MM.1S (cell line): ENCODE measurements around the gene HIBCH.

ENCODE experiments used
- DNase-seq: peaks from one replicate; pipeline ENCODE4 v3.0.0-alpha.2; 2015
- H2AFZ ChIP-seq: fragments of 300-600 bp; sonication (generic); 2 replicates; pipeline ENCODE4 v1.6.0; 2016; ENCODE audit warnings: antibody characterized with exemption, low read length
- H3F3A ChIP-seq: fragments of 300-600 bp; sonication (generic); 2 replicates; pipeline ENCODE4 v1.6.1; 2016; ENCODE audit warnings: mild to moderate bottlenecking, antibody characterized with exemption, low read length, moderate library complexity, mixed read lengths; ENCODE audit not compliant: insufficient read depth
- H3K27ac ChIP-seq: fragments of 300-600 bp; sonication (generic); 2 replicates; pipeline ENCODE4 v1.5.1; 2016; ENCODE audit warnings: mild to moderate bottlenecking, low read length
- H3K27me3 ChIP-seq: fragments of 300-600 bp; sonication (generic); replicated peaks from 2 replicates; pipeline ENCODE4 v1.6.0; 2016; ENCODE audit warnings: low read length; ENCODE audit not compliant: insufficient read depth
- H3K36me3 ChIP-seq: fragments of 300-600 bp; sonication (generic); replicated peaks from 2 replicates; pipeline ENCODE4 v1.6.1; 2016; ENCODE audit warnings: mild to moderate bottlenecking, low read length, mixed read lengths; ENCODE audit not compliant: insufficient read depth
- H3K4me1 ChIP-seq: fragments of 300-600 bp; sonication (generic); 2 replicates; pipeline ENCODE4 v1.6.1; 2016; ENCODE audit warnings: low read length, mixed read lengths
- H3K4me2 ChIP-seq: fragments of 300-600 bp; sonication (generic); 2 replicates; pipeline ENCODE4 v1.6.0; 2016; ENCODE audit warnings: low read depth, low read length
- H3K4me3 ChIP-seq: fragments of 300-600 bp; sonication (generic); 2 replicates; pipeline ENCODE4 v1.5.1; 2016; ENCODE audit warnings: low read length, mixed read lengths
- H3K79me2 ChIP-seq: fragments of 300-600 bp; sonication (generic); 2 replicates; pipeline ENCODE4 v1.6.1; 2016; ENCODE audit warnings: mixed run types, low read length, mixed read lengths
- H3K9ac ChIP-seq: fragments of 300-600 bp; sonication (generic); 2 replicates; pipeline ENCODE4 v1.6.1; 2016; ENCODE audit warnings: low read length, mixed read lengths
- H3K9me2 ChIP-seq: fragments of 300-600 bp; sonication (generic); replicated peaks from 2 replicates; pipeline ENCODE4 v1.6.1; 2016; ENCODE audit warnings: mild to moderate bottlenecking, low read length, mixed read lengths; ENCODE audit not compliant: insufficient read depth
- H3K9me3 ChIP-seq: fragments of 300-600 bp; sonication (generic); replicated peaks from 2 replicates; pipeline ENCODE4 v1.6.1; 2016; ENCODE audit warnings: mild to moderate bottlenecking, low read length, mixed read lengths; ENCODE audit not compliant: insufficient read depth
- H4K20me1 ChIP-seq: fragments of 300-600 bp; sonication (generic); 2 replicates; pipeline ENCODE4 v1.6.1; 2016; ENCODE audit warnings: mild to moderate bottlenecking, low read length, moderate library complexity, mixed read lengths; ENCODE audit not compliant: insufficient read depth
- EZH2 ChIP-seq: fragments of 300-600 bp; sonication (generic); optimal IDR thresholded peaks from 2 replicates; pipeline ENCODE3; 2017; ENCODE audit warnings: low read depth, mild to moderate bottlenecking, antibody characterized with exemption, low read length, mixed read lengths
- EZH2phosphoT487 ChIP-seq: fragments of 300-600 bp; sonication (generic); IDR thresholded peaks from 2 replicates; pipeline ENCODE4 v1.6.1; 2018; ENCODE audit warnings: antibody characterized with exemption, low read length
- TF ChIP-seq, protein P1 (sequence below): fragments of 300-600 bp; sonication (generic); IDR thresholded peaks from 2 replicates; pipeline ENCODE4 v1.5.1; 2016; ENCODE audit warnings: antibody characterized with exemption, low read length, mixed read lengths

HIBCH gene

GRCh38 chr2:190183539-190183938 lies 136.1 kb downstream of the HIBCH start:
- Histone ChIP-seq H3K4me2 (no peak overlapping the region), H2AFZ (no peak overlapping the region), H3F3A (peaks cover 25% of the 10 kb centered on the region), H3K4me3 (no peak overlapping the region), H3K27ac (no peak overlapping the region), H3K27me3 (no peaks in the 10 kb centered on the region), H3K36me3 (no peaks in the 10 kb centered on the region), H4K20me1 (no peaks in the 10 kb centered on the region), H3K9me2 (no peaks in the 10 kb centered on the region), H3K79me2 (peaks cover 52% of the 10 kb centered on the region), H3K4me1 (peaks cover 28% of the 10 kb centered on the region), H3K9me3 (no peaks in the 10 kb centered on the region), H3K9ac (no peak overlapping the region)
- DNase-seq: no peak
- TF ChIP-seq, protein P1, sequence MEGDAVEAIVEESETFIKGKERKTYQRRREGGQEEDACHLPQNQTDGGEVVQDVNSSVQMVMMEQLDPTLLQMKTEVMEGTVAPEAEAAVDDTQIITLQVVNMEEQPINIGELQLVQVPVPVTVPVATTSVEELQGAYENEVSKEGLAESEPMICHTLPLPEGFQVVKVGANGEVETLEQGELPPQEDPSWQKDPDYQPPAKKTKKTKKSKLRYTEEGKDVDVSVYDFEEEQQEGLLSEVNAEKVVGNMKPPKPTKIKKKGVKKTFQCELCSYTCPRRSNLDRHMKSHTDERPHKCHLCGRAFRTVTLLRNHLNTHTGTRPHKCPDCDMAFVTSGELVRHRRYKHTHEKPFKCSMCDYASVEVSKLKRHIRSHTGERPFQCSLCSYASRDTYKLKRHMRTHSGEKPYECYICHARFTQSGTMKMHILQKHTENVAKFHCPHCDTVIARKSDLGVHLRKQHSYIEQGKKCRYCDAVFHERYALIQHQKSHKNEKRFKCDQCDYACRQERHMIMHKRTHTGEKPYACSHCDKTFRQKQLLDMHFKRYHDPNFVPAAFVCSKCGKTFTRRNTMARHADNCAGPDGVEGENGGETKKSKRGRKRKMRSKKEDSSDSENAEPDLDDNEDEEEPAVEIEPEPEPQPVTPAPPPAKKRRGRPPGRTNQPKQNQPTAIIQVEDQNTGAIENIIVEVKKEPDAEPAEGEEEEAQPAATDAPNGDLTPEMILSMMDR: no peak
- no peak for TF ChIP-seq EZH2phosphoT487
- TF ChIP-seq EZH2: no peak

GRCh38 chr2:190182071-190182524 lies 137.5 kb downstream of the HIBCH start:
- Histone ChIP-seq H2AFZ (no peak overlapping the region), H3K27ac (peak overlapping the region; percentile 67; the same call in 1 of the 2 replicates), H3K9me3 (no peaks in the 10 kb centered on the region), H3K27me3 (no peaks in the 10 kb centered on the region), H3F3A (peaks cover 25% of the 10 kb centered on the region), H3K36me3 (no peaks in the 10 kb centered on the region), H3K79me2 (peaks cover 40% of the 10 kb centered on the region), H4K20me1 (no peaks in the 10 kb centered on the region), H3K9ac (peak overlapping the region; percentile 90; the same call in 1 of the 2 replicates), H3K4me3 (peak overlapping the region; percentile 87), H3K4me2 (peak overlapping the region; percentile 94), H3K9me2 (no peaks in the 10 kb centered on the region), H3K4me1 (peaks cover 28% of the 10 kb centered on the region)
- no peak for TF ChIP-seq EZH2
- no peak for TF ChIP-seq EZH2phosphoT487
- TF ChIP-seq, protein P1: no peak
- DNase-seq: peak; percentile 54

- no peaks in the 10 kb centered on the region for H4K20me1 ChIP-seq
- DNase-seq: peak; percentile 24
- no peaks in the 10 kb centered on the region for H3K27me3 ChIP-seq
- peaks cover 33% of the 10 kb centered on the region for H3K79me2 ChIP-seq
- peak overlapping the region; percentile 87 for H3K4me3 ChIP-seq
- H3K27ac ChIP-seq: peak overlapping the region; percentile 67; the same call in 1 of the 2 replicates
- H3K9me3 ChIP-seq: no peaks in the 10 kb centered on the region
- TF ChIP-seq EZH2 (no peak), EZH2phosphoT487 (no peak)
- TF ChIP-seq, protein P1: no peak
- peaks cover 25% of the 10 kb centered on the region for H3F3A ChIP-seq
- H3K4me2 ChIP-seq: peak overlapping the region; percentile 94
- peak overlapping the region; percentile 62 for H2AFZ ChIP-seq
- H3K9me2 ChIP-seq: no peaks in the 10 kb centered on the region
- peak overlapping the region; percentile 90 for H3K9ac ChIP-seq
- peaks cover 28% of the 10 kb centered on the region for H3K4me1 ChIP-seq
- no peaks in the 10 kb centered on the region for H3K36me3 ChIP-seq
These were observed 138.4 kb downstream of the HIBCH start for GRCh38 chr2:190181123-190181669.
